ENCODE results near the gene INHBE.
"Not testable (repeated sequence)": the region's sequence is repeated elsewhere in the genome, so short reads cannot be mapped to it uniquely, and the experiment has no call there.

Gene INHBE

DNA sequence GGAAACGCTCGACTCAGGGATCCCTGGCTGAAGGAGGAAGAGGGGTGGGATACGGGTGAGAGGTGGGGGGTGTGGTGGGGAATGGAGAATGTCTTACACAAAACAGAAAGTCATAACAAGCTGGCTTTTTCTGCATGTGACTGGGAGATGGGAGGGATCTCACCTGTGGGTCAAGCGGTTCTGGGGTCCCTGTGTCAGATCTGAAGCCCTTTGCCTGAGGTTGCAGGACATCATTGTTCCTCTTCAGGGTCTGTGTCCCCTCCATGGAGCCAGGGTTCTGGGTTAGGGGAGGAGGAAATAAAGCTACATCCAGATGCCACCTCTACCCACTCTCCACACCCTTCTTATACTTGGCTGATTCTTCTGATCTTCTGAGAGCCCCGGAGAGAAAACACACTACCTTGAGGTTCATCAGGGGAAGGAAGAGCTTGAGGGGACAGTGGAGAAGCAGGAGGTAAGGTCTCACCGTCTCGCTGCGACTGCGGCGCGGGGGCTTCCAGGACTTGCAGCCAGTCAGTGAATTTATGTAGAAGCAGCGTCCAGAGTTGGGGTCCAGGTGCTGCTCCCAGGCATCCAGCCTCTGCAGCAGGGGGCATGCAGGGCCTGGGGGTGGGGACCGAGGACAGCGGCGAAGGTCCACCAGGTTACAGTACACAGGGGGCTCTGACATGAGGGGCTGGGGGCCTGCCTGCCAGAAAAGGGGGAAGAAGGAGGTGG, 22.0 kb downstream of the INHBE start:
- no peak for DNase-seq

DNA sequence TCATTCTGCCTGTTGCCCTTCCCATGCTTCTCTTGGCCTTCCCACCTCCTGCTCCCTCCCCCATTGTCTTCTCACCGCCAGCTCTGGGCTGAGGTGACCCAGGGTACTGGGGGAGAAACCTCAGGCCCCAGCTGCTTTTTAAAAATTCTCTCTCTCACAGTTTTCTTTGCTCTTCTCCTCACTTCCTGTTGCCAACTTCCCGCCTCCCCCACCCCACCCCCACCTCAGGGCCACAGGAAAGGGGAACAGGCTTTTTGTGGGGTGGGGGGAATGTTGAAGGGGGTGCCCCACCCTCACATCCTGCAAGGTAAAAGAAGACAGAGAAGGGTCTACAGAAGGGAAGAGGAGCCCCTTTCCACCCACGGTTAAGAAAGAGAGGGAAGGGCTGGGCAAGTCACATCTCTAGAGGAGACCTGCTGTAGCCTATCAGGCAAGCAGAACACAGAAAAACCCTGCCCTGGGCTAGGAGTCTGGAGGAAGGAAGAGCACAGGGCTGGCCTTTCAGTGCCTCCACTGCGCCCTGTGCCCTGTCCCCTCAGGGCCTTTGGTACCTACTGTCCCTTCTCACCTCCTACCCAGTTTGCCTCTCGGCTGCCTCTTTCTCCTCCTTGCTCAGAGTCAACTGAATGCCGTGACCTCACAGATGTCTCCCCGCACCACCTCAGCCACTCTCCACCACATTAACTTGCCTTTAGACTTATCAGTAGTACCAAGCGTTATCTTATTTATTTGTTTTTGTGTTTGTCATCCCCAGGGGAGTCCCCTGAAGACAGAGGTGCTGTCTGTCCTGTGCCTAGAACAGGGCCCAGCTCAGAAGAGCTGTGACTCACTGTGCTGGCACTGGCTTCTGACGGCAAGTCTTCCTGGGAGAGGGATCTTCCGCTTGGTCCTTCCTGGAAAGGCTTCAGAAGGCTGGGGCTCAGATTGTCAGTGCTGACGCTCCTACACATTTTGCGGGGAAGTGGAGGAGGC, 22.9 kb downstream of the INHBE start:
- no peak for DNase-seq

DNA sequence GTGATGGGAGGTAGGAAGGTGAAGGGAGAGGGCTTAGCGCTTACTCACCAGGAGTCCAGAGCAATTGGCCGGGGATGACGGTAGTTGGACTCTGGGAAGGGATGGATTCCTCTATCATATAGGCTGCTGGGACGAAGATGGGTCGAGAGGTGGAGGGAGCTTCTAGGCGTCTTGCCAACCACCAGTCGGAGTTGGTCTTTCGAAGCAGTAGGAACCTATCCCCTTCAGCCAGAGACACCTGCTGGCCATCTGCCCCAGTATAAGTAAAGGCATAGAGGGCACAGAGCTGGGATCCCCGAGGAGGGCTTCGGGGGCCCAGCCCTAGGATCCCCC, 23.9 kb downstream of the INHBE start:
- no peak for DNase-seq

DNA sequence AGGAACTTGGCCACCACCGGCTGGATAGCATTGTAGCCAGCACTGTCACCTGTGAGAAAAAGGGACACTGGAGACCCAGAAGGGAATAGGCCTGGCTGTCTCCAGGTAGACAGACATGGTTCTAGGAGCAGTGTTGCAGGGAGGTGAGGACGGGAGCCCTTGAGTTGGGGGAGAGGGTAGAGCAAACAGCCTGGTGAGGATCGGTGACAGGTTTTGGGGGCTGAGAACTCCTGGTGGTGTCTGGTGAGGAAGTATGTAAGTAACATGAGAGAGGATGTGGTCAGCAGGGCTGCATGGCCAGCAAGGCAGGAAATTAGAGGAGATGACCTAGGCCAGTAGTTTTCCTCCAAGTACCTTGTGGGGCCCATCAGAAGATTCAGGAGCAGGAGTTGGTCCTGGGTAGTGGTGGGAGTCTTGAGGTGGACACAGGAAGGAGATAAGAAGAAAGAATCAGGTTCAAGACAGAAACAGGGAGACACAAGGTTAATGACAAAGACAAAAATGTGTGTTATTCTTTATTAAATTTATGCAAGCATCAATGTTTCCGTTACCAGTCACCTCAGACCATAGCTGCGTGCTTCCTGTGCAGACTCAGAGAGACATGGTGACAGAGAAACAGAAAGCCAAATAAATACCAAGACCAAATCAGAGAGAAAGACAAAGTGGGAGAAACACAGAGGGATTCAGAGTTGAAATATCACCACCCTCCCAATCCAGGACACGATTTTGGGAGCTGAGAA, 24.4 kb downstream of the INHBE start, which contains the start of gene ARHGAP9:
Gene ARHGAP9 (minus strand): TSS at position 491 of the 740 bp plus-strand sequence. CDS start 460 bp downstream, at position 31.
- no peak for DNase-seq

DNA sequence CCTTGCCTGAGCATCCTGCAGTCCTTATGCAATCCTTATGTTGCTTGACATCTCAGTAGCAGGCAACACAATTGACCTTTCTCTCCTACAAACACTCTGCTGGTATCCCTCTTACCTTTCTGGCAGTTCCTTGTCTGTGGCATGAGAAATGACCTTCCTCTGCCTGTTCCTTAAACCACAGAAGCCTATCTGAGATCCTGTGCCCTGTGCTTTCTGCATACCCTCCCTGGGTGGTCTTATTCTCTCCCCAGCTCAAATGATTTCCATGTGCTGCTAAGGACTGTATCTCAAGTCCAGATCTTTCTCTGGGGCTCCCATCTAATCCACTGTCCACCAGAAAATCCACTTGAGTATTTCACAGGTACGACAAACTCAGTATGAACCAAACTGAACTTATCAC, 26.6 kb downstream of the INHBE start:
- no peak for DNase-seq

DNA sequence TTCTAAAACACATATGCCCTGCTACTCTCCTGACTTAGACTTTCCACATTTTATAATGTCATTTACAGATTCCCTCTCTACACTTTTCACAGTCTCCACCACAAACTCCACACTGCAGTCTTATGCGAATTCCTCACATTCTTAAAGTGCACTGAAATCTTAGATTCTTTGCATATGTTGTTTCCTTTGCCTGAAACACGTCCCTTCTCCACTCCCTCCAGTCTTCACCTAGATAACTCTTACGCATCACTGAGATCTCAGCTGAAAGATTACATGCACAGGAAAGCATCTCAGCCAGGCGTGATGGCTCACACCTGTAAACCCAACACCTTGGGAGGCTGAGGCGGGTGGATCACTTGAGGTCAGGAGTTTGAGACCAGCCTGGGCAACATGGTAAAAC, 28.4 kb downstream of the INHBE start:
- no peak for DNase-seq

DNA sequence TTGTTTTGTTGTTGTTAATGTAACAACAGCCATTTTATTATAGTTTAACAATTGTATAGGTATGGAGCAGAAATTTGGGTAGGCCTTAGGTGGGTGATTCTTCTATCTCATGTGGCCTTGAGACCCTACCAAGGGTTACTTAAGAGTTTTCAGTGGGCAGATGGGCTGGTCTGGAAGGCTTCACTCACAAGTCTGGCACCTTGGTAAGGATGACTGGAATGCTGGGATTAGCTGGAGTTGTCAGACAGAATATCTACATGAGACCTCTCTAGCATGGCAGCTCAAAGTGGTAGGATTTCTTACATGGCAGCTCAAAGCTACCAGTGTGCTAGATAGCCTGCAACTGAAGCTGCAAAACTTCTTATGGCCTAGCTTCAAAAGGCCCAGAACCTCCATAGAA, 30.6 kb downstream of the INHBE start:
- no peak for DNase-seq

DNA sequence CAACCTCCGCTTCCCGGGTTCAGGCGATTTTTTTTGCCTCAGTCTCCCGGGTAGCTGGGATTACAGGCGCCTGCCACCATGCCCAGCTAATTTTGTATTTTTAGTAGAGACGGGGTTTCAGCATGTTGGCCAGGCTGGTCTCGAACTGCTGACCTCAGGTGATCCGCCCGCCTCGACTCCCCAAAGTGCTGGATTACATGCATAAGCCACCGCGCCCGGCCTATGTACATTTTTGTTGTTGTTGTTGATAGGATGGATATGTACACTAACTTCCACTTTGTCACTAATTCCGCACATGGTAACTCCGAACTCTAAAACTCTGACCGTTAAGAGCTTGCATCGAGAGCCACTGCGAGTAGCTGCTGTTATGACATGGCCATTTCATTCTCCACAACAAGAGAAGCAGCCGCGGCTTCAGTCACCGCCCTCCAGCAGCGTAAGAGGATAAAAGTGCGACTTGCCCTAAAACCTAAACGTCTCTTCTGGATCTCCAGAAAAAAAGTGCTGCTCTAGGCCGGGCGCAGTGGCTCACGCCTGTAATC, 32.0 kb downstream of the INHBE start:
- no peak for DNase-seq

DNA sequence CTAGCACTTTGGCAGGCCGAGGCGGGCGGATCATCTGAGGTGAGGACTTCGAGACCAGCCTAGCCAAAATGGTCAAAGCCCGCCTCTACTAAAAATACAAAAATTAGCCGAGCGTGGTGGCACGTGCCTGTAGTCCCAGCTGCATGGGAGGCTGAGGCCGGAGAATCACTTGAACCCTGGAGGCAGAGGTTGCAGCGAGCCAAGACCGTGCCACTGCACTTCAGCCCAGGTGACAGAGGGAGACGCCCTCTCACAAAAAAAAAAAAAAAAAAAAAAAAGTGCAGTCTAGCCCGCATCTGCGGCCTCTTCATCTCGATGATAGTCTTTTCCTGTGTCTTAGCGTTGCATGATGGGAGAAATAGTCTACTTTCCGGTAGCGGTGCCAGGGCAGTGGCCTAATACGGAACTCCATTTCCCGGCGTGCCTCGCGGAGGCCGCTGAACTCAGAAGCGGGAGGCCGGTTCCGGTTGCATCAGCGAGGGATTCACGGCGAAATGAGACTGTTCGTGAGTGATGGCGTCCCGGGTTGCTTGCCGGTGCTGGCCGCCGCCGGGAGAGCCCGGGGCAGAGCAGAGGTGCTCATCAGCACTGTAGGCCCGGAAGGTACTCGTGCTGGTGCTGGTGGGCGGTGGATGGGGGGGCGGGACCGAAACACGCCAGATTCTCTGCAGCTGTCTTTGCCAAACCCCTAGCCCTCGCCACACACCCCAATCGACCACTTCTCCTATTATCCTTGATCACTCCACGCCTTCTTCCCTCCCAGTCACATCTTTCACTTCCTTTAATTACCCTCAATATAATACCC, 32.7 kb downstream of the INHBE start, which contains the start of gene MARS1:
Gene MARS1 (plus strand): TSS at position 472 of the 805 bp plus-strand sequence. CDS start 23 bp downstream, at position 495.
- peak; percentile 92 for DNase-seq

DNA sequence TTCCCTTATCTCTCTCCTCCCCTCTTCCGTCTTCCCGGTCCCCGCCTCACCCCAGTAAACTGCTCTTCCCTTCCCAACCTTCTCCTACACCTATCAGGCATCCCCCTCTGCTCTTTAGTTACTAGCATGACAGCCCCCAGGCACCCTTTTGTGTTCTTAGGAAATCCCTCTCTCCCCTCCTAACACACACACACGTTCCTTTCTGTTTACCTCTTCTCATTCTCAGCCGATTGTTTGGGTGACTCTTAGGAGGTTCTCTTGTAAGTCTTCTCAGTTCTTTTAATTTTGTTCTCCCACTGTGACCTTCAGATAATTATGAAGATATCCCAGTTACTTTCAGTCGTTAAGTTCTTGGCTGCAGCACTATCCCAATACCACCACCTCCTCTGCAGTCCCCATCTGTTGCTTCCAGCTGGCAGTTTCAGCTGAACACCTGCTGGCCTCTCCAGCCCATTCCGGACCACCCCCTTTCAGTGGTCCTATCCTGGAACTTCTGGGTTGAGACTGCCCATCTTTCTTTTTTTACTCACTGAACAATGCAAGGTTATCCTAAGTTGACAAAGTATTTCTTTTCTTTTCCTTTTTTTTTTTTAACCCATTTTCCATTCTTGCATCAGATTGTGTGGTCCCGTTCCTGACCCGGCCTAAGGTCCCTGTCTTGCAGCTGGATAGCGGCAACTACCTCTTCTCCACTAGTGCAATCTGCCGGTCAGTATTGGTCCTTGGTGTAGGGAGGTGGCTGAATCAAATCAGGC, 33.5 kb downstream of the INHBE start:
- DNase-seq: no peak

DNA sequence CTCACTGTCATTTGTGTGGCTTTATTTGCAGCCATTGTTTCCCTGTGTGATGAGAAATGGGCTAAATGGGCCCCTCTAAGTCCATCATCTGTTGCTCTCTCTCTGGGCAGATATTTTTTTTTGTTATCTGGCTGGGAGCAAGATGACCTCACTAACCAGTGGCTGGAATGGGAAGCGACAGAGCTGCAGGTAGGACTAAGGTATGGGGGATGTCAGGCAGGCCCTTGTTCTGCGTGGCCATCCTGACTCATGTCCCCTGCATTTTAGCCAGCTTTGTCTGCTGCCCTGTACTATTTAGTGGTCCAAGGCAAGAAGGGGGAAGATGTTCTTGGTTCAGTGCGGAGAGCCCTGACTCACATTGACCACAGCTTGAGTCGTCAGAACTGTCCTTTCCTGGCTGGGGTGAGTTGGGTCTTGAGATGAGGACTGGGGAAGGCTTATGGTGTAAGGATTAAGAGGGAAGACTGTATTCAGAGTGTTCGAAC, 34.1 kb downstream of the INHBE start:
- no peak for DNase-seq

DNA sequence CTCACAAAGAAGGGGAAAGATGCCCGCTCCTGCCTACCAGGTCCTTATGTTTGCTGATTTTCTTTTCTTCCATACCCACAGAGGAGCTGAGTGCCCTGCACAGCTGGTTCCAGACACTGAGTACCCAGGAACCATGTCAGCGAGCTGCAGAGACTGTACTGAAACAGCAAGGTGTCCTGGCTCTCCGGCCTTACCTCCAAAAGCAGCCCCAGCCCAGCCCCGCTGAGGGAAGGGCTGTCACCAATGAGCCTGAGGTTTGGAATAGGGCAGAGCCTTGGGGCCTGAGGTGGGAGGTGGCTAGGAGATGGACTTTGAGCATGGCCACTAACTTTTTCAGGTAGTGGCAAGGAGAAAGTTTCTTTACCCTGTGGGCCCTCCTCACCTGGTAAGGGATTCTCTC, 35.0 kb downstream of the INHBE start:
- DNase-seq: no peak

DNA sequence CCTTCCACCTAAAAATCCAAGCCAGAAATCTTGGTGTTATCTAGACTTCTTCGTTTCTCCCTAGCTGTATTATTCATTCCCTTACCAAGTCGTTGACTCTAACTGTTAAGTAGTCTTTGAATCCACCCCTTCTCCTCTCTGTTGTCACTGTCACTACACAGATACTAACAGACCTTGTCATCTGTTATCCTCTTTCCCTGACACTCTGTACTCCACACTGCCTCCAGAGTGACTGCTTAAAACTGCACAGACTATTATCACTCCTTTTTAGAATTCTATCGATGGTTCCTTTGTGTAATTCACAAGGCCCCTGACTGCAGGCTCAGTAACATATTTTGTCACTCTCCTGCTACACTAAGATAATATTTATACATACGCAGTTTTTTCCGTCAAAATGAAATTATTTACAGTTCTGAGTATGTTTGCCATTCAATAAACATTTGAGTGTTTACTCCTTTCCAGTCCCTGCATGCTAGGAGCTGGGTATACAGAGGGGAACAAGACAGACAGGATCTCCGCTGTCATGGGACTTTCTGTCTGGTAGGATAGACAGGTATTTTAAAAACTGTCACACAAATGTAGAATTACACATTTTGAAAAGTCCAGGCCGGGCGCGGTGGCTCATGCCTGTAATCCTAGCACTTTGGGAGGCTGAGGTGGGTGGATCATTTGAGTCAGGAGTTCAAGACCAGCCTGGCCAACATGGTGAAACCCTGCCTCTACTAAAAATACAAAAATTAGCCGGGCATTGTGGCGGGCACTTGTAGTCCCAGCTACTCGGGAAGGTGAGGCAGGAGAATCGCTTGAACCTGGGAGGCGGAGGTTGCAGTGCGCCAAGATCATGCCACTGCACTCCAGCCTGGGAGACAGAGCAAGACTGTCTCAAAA, 36.5 kb downstream of the INHBE start:
- no peak for DNase-seq

DNA sequence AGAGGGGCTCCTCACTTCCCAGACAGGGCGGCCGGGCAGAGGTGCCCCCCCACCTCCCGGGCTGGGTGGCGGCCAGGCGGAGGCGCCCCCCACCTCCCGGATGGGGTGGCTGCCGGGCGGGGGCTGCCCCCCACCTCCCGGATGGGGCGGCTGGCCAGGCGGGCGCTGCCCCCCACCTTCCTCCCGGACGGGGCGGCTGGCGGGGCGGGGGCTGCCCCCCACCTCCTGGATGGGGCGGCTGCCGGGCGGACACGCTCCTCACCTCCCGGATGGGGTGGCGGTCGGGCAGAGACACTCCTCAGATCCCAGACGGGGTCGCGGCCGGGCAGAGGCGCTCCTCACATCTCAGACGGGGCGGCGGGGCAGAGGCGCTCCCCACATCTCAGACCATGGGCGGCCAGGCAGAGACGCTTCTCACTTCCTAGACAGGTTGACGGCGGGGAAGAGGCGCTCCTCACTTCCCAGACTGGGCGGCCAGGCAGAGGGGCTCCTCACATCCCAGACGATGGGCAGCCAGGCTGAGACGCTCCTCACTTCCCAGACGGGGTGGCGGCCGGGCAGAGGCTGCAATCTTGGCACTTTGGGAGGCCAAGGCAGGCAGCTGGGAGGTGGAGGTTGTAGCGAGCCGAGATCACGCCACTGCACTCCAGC, 40.1 kb downstream of the INHBE start:
- DNase-seq: not testable (repeated sequence)

DNA sequence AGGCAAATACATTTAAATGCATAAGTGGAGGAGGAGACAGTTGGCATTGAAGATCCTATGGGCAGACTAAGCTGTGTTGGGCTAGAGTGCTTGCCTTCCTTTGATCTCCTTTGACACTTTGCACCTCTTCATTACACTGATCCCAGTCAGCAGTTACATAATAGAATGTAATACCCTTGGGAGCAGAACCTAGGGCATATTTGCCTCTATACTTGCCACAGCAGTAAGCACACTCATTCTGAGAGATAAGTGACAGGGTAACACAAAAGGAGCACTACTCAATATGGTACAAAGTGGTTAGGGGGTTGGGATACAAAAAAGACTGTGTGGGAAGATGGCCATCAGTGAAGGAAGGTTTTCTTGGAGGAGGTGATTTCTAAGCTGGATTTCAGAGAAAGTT, 41.7 kb downstream of the INHBE start:
- no peak for DNase-seq

DNA sequence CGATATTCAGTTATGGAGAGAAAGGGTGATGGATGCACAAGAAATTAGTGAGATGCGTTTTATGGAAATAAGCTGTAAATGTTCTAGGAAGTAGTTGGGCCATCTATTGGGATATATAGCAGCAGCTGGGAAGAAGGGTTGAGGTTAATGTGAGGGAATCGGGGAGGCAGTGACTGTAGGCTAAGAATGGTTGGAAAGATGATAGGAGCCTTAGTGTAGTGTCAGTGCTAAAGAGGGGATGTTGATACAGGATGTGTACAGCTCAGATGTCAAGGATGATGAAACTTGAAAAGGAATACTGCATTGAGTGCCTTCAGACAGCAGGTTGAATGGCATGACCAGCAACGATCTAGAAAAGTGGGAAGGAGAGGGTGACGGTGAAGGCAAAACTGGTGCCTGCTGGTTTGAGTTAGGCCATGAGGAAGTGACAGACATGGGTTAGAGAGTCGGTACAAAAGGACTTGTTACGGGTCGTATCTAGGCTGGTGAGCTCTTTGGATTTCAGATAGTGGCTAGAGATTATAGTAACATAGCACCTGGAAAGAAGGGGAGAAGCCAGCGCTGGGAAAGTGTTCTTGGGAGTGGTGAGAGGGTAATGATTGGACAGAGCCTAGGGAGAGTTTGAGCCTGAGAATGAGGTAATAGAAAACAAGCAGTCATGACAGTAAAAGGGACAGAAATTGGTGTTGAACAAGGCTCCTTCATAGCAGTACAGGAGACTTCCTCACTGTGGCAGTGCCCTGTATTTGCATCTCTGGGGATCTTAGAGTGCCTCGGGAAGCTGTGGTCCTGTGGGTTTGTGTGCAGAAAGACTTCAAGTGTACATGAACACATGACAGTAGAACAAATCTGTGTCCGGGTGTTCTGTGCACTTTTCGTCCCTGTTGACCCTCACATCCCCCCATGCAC, 42.4 kb downstream of the INHBE start:
- DNase-seq: no peak

DNA sequence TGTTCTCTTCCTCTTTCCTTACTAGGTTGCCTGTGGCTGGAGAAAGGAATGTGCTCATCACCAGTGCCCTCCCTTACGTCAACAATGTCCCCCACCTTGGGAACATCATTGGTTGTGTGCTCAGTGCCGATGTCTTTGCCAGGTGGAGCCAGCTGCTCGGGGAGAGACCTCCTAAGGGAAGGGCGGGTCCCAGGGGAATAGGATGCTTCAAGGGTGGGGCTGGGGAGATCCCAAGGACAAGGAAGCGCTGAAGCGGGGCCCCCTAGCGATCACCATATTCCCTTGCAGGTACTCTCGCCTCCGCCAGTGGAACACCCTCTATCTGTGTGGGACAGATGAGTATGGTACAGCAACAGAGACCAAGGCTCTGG, 43.0 kb downstream of the INHBE start:
- no peak for DNase-seq

DNA sequence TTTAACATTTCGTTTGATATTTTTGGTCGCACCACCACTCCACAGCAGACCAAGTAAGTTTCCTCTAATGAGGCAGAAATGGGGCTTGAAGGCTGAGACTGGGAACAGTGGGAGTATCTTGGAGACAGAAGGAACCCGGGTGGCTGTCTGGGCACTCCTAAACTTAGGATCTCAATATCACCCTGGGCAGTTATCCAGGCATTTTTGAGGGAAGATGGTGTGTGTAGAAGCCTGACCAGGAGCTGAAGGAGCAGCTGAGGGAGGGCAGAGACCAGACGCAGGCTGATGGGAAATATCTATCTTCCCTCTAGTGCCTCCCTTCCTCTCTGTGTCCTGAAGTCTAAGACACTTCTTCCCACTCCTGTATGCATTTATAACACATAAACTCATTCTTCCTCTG, 43.5 kb downstream of the INHBE start:
- no peak for DNase-seq

DNA sequence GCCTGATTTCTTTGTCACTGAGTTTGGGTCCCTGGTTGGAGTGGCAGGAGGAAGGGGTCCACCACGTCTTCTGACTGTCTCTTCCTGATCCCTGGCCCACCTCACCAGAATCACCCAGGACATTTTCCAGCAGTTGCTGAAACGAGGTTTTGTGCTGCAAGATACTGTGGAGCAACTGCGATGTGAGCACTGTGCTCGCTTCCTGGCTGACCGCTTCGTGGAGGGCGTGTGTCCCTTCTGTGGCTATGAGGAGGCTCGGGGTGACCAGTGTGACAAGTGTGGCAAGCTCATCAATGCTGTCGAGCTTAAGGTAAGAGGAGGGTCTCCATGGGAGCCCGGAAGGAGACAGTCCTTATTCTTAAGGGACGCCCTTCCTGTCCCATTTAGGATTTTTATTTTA, 45.1 kb downstream of the INHBE start:
- no peak for DNase-seq
